ENCODE results near the gene GPR139. TPM values are rescaled to one million over a fixed set of nuclear protein-coding genes. Genes with fewer than 3 reads are reported as not detected.

Gene GPR139
- total RNA-seq, 4 donors from 2014 or later, result not detected

DNA sequence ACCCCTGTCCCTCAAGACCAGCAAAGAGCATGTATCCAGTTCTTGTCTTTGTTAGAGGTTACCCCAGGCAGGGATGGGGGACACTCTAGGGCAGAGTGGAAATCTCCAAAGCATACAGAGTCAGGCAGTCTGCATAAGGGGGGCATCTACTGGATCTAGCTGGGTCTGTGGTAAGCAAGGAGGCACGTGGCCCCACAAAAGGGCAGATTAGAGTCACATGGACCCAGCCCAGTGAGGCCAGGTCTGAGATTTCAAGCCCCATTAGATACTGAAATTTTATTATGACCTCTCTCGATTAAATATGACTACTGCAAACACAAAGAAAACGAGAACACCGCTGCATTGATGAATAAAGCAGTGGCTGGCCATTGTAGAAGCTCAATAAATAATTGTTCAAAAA is 1.6 kb upstream of the GPR139 start:
- TF ChIP-seq, protein P1, sequence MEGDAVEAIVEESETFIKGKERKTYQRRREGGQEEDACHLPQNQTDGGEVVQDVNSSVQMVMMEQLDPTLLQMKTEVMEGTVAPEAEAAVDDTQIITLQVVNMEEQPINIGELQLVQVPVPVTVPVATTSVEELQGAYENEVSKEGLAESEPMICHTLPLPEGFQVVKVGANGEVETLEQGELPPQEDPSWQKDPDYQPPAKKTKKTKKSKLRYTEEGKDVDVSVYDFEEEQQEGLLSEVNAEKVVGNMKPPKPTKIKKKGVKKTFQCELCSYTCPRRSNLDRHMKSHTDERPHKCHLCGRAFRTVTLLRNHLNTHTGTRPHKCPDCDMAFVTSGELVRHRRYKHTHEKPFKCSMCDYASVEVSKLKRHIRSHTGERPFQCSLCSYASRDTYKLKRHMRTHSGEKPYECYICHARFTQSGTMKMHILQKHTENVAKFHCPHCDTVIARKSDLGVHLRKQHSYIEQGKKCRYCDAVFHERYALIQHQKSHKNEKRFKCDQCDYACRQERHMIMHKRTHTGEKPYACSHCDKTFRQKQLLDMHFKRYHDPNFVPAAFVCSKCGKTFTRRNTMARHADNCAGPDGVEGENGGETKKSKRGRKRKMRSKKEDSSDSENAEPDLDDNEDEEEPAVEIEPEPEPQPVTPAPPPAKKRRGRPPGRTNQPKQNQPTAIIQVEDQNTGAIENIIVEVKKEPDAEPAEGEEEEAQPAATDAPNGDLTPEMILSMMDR (IDR thresholded peaks at IDR 0.05), result no peak
- DNase-seq (ENCODE audit: low spot score), result no peak
- ATAC-seq (ENCODE audit: low FRiP score), result no peak

DNA sequence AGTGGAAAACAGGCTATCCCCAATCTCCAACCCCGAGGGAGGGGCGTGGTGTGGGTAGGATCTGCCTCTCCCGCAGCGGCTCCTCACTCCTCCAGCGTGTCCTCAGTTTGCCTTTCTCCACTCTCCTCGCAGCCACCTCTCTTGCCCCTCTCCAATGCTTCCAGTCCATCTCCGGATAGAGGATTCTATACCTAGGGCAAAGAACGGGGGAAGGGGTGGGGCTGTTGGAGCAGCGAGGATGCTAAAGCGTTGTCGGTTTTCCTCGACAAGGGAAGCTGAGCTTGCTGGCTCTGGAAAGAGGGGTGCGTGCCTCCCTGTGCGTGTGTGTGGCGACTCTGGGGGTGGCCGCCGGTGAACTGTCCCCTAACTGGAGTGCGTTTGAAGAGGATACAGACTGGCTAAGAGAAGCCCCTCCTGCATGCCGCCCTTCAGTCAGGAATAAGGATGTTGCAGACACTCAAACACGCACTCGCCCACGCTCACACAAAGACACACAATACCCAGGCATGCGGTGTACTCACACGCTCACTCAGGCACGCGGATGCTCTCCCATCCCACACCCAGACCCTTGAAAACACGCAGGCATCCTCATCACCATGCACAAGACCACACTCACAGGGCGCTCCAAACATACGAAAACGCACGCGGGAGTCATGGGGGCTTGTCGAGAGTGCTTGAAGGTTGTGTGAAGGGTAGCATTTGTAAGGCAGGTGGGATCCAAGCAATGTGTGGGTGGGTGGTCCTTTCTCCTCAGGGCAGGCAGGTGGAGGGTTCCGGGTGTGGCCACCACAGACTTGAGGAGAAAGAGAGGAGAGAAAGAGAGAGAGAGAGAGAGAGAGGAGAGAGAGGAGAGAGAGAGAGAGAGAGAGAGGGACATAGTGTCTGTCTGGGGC is 655 bp upstream of the GPR139 start:
- DNase-seq (ENCODE audit: low spot score) (no peak), ATAC-seq (ENCODE audit: low FRiP score) (no peak)
- TF ChIP-seq, protein P1 (IDR thresholded peaks at IDR 0.05), result no peak

DNA sequence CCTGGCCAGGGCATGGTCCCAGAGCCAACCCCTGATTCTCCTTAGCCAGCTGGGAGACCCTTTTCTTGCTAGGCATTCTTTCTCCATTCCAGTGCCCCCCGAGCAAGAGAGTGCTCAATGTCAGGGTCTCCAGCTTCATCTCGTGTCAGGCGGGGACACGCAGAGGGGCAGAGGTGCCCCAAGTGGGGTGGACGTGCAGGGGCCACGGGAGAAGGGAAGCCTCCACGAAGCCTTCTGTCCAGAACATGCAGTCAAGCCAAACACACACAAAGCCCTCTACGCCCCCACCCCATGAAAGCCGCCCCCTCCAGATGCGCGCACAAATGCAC is 852 bp downstream of the GPR139 start:
- TF ChIP-seq, protein P1 (IDR thresholded peaks at IDR 0.05), result no peak
- ATAC-seq (ENCODE audit: low FRiP score) (no peak), DNase-seq (ENCODE audit: low spot score) (no peak)

DNA sequence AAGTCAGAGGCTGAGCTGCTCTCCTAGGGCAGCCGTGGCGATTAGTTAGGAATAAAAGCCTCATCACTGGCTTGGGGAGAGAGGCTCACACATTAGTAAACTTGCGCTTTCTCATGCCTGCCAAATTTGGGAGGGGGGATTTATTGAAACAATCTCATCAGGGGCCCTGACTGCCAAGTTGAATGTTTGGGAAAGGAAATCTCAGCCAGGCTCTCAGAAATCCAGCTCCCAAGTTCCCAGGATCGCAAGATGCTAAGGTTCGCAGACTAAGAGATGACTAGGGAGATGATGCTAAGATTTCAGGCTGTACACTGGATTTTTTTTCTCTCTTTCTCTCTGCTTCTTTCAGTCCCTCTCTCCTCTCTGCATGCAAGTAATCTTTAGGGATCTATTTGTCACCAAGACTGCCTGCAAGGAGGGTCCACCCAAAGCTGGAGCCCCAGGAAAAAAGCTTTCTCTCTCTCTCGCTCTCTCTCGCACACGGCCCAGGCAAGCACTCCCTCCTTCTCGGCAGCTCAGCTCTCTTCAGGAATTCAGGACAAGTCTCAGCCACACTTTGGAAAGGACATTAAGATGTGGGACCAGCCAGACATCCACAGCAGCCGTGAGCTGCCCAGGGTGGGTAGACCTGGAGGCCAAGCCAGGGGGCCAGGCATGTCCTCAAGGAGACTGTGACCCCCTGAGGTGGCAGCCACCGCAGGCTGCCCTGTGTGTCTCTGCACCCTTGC is 1.4 kb downstream of the GPR139 start:
- TF ChIP-seq, protein P1 (IDR thresholded peaks at IDR 0.05), result no peak
- DNase-seq (ENCODE audit: low spot score), result no peak

DNA sequence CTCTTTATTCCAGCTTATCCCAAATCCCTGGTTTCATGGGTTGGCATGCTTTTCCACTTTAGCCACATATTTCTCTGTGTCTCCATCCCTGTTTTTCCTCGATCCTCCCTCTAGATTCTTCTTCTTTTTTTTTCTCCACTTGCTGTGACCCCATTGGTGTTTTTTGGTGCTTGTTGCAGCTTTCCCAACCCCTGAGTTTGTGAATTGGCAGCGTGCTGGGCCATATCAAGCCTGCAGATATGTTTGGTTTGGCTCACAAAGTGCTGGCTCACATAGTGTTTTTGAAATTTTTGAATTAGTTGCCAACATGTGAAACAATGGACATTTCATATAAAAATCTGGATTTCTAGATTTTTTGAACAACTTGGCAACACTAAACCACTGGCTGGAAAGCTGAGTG is 8.8 kb downstream of the GPR139 start:
- TF ChIP-seq, protein P1 (IDR thresholded peaks at IDR 0.05), result no peak

More for the DNA sequence above, 1.4 kb downstream of the GPR139 start:
- no peak for ATAC-seq (ENCODE audit: low FRiP score)

DNA sequence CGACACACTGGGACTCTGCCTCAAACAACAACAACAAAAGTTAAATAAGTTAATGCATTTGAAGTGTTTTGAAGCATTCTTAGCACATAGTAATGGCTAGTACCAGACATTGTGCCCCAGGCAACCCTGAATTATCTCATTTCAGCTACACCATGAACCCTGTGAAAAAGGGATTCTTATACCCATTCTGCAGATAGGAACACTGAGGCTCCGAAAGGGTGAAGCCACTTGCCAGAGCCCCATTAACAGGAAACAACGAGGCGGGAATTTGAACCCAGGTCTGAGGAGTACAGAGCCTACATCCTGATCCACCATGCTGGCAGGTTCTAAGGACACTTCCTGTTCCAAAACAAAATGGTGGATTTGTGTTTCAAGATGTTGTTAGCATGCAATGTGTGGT is 9.2 kb downstream of the GPR139 start:
- no peak for DNase-seq (ENCODE audit: low spot score)
- TF ChIP-seq, protein P1 (IDR thresholded peaks at IDR 0.05), result no peak
- no peak for ATAC-seq (ENCODE audit: low FRiP score)

More for the DNA sequence above, 8.8 kb downstream of the GPR139 start:
- no peak for ATAC-seq (ENCODE audit: low FRiP score)
- DNase-seq (ENCODE audit: low spot score), result no peak

All from omental fat pad (tissue), 4 donors.